ENCODE data around the gene PASK. TPM values are rescaled to one million over a fixed set of nuclear protein-coding genes. Genes with fewer than 3 reads are reported as not detected.

Gene PASK
- total RNA-seq, 1 experiment from 2014 or later: 80.9 TPM

DNA sequence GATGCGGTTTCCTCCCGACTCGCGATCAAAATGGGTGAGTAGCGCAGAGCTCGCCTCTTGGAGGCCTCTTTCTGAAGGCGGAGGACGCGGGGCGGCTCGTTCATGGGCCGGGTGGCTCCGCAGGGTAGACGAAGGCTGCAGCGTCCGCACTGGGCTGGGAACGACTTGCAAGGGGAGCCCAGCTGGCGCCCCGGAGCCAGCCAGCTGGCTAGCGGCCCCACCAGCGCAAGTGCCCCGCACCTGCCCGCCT, 328 bp upstream of the PASK start:
- no peak for ATAC-seq
- CTCF ChIA-PET: interaction anchor here (0.6 to 3.3 kb wide), 11 partner anchors 8 to 553 kb away, joined by 3 to 21 read pairs (median 4); partner anchors contain the start of genes HDLBP, ING5 and SEPTIN2

DNA sequence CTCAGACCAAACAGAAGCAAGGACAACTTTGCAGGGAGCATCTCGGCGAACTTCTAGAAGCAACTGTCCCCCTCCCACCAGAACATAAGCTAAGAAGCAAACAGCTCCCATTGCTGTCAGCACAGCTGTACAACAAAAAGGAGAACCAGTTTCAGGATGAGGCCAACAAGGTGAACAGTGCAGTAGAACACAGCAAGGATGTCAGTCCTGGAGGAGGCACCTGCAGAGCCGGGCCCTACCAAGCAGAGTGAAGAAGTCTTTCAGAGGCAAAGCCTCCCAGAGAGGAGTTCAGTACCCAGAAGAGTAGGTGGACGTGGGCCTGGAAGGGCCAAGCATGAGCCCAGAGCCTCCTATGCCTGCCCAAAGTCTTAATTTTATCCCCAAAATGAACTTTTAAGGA, 1.0 kb downstream of the PASK start:
- H3K27me3 Mint-ChIP-seq (ENCODE audit: low read depth): no peaks in the 10 kb centered on the region
- POLR2A ChIA-PET: interaction anchor here (1.5 kb wide), 1 partner anchor 46 kb away, joined by 3 read pairs; the partner anchor contains the start of gene MTERF4
- ATAC-seq (no peak), DNase-seq (ENCODE audit: low spot score) (no peak)
- CTCF ChIA-PET: interaction anchor here (1.5 to 3.3 kb wide), 3 partner anchors 70 to 297 kb away, joined by 3 to 21 read pairs (median 5); no protein-coding TSS in a partner anchor
- peaks cover 27% of the 10 kb centered on the region for H3K4me1 Mint-ChIP-seq
- H3K9me3 Mint-ChIP-seq: no peaks in the 10 kb centered on the region
- no peak overlapping the region for H3K27ac Mint-ChIP-seq
- H3K36me3 Mint-ChIP-seq: no peaks in the 10 kb centered on the region; the same call in 1 of the 2 replicates
- peak overlapping the region; percentile 93 for H3K4me3 Mint-ChIP-seq
- TF ChIP-seq ZMAT4 (CRISPR knock-in tag; IDR thresholded peaks at IDR 0.05): no peak
- no peak for TF ChIP-seq IRF2 (CRISPR knock-in tag; IDR thresholded peaks at IDR 0.05; ENCODE audit: borderline replicate concordance, low read depth)
- TF ChIP-seq KAT7 (CRISPR knock-in tag; IDR thresholded peaks at IDR 0.05; ENCODE audit: borderline replicate concordance): no peak
- no peak for TF ChIP-seq OVOL2 (CRISPR knock-in tag; IDR thresholded peaks at IDR 0.05; ENCODE audit: borderline replicate concordance)
- TF ChIP-seq ZNF121 (CRISPR knock-in tag; IDR thresholded peaks at IDR 0.05): no peak
- TF ChIP-seq, protein P1, sequence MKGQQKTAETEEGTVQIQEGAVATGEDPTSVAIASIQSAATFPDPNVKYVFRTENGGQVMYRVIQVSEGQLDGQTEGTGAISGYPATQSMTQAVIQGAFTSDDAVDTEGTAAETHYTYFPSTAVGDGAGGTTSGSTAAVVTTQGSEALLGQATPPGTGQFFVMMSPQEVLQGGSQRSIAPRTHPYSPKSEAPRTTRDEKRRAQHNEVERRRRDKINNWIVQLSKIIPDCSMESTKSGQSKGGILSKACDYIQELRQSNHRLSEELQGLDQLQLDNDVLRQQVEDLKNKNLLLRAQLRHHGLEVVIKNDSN (CRISPR knock-in tag; IDR thresholded peaks at IDR 0.05): no peak
- TF ChIP-seq ELF4 (CRISPR knock-in tag; IDR thresholded peaks at IDR 0.05; ENCODE audit: low read depth): no peak
- no peak for TF ChIP-seq GABPB1 (CRISPR knock-in tag; IDR thresholded peaks at IDR 0.05)
- TF ChIP-seq ZNF671 (CRISPR knock-in tag; IDR thresholded peaks at IDR 0.05): no peak
- TF ChIP-seq SMAD3 (CRISPR knock-in tag; IDR thresholded peaks at IDR 0.05; ENCODE audit: borderline replicate concordance): no peak
- TF ChIP-seq NR1H2 (CRISPR knock-in tag; IDR thresholded peaks at IDR 0.05): no peak
- TF ChIP-seq USF2 (CRISPR knock-in tag; IDR thresholded peaks at IDR 0.05): no peak

More for the DNA sequence above, 328 bp upstream of the PASK start:
- Mint-ChIP-seq H3K36me3 (no peaks in the 10 kb centered on the region; the same call in 1 of the 2 replicates), H3K4me1 (peaks cover 27% of the 10 kb centered on the region), H3K27ac (no peak overlapping the region), H3K9me3 (no peaks in the 10 kb centered on the region), H3K27me3 (ENCODE audit: low read depth) (no peaks in the 10 kb centered on the region), H3K4me3 (peak overlapping the region; percentile 93)
- TF ChIP-seq FOXP1 (CRISPR knock-in tag; IDR thresholded peaks at IDR 0.05; ENCODE audit: borderline replicate concordance): no peak
- TF ChIP-seq ZNF416 (CRISPR knock-in tag; IDR thresholded peaks at IDR 0.05): no peak
- no peak for TF ChIP-seq ZBTB43 (CRISPR knock-in tag; IDR thresholded peaks at IDR 0.05)
- TF ChIP-seq OVOL2 (CRISPR knock-in tag; IDR thresholded peaks at IDR 0.05; ENCODE audit: borderline replicate concordance): no peak
- TF ChIP-seq, protein P2, sequence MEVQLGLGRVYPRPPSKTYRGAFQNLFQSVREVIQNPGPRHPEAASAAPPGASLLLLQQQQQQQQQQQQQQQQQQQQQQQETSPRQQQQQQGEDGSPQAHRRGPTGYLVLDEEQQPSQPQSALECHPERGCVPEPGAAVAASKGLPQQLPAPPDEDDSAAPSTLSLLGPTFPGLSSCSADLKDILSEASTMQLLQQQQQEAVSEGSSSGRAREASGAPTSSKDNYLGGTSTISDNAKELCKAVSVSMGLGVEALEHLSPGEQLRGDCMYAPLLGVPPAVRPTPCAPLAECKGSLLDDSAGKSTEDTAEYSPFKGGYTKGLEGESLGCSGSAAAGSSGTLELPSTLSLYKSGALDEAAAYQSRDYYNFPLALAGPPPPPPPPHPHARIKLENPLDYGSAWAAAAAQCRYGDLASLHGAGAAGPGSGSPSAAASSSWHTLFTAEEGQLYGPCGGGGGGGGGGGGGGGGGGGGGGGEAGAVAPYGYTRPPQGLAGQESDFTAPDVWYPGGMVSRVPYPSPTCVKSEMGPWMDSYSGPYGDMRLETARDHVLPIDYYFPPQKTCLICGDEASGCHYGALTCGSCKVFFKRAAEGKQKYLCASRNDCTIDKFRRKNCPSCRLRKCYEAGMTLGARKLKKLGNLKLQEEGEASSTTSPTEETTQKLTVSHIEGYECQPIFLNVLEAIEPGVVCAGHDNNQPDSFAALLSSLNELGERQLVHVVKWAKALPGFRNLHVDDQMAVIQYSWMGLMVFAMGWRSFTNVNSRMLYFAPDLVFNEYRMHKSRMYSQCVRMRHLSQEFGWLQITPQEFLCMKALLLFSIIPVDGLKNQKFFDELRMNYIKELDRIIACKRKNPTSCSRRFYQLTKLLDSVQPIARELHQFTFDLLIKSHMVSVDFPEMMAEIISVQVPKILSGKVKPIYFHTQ (CRISPR knock-in tag; IDR thresholded peaks at IDR 0.05): no peak
- TF ChIP-seq ATF1 (CRISPR knock-in tag; IDR thresholded peaks at IDR 0.05): no peak; the same call in 1 of the 2 replicates
- TF ChIP-seq PRRX2 (CRISPR knock-in tag; IDR thresholded peaks at IDR 0.05): no peak
- TF ChIP-seq NFE2L1 (CRISPR knock-in tag; IDR thresholded peaks at IDR 0.05): no peak
- no peak for TF ChIP-seq ZNF671 (CRISPR knock-in tag; IDR thresholded peaks at IDR 0.05)
- no peak for TF ChIP-seq SMAD3 (CRISPR knock-in tag; IDR thresholded peaks at IDR 0.05; ENCODE audit: borderline replicate concordance)
- no peak for TF ChIP-seq ZNF263 (CRISPR knock-in tag; IDR thresholded peaks at IDR 0.05; ENCODE audit: low read depth)
- TF ChIP-seq IRF2 (CRISPR knock-in tag; IDR thresholded peaks at IDR 0.05; ENCODE audit: borderline replicate concordance, low read depth): no peak
- TF ChIP-seq ZNF232 (CRISPR knock-in tag; IDR thresholded peaks at IDR 0.05): no peak
- TF ChIP-seq FOXJ3 (CRISPR knock-in tag; IDR thresholded peaks at IDR 0.05; ENCODE audit: borderline replicate concordance): no peak
- no peak for TF ChIP-seq ESRRA (CRISPR knock-in tag; IDR thresholded peaks at IDR 0.05; ENCODE audit: borderline replicate concordance)
- TF ChIP-seq, protein P1 (CRISPR knock-in tag; IDR thresholded peaks at IDR 0.05): no peak
- TF ChIP-seq ZNF317 (CRISPR knock-in tag; IDR thresholded peaks at IDR 0.05; ENCODE audit: borderline replicate concordance, low read depth): no peak
- TF ChIP-seq, protein P3, sequence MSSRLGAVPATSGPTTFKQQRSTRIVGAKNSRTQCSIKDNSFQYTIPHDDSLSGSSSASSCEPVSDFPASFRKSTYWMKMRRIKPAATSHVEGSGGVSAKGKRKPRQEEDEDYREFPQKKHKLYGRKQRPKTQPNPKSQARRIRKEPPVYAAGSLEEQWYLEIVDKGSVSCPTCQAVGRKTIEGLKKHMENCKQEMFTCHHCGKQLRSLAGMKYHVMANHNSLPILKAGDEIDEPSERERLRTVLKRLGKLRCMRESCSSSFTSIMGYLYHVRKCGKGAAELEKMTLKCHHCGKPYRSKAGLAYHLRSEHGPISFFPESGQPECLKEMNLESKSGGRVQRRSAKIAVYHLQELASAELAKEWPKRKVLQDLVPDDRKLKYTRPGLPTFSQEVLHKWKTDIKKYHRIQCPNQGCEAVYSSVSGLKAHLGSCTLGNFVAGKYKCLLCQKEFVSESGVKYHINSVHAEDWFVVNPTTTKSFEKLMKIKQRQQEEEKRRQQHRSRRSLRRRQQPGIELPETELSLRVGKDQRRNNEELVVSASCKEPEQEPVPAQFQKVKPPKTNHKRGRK (CRISPR knock-in tag; IDR thresholded peaks at IDR 0.05; ENCODE audit: borderline replicate concordance): no peak
- DNase-seq (ENCODE audit: low spot score): no peak
- POLR2A ChIA-PET: interaction anchor here (1.0 to 1.5 kb wide), 3 partner anchors 47 to 167 kb away, joined by 3 read pairs; partner anchors contain the start of genes MTERF4 and SEPTIN2
